ENCODE measurements around the gene RIPOR3. TPM values are rescaled to one million over a fixed set of nuclear protein-coding genes. Genes with fewer than 3 reads are reported as not detected.

The RIPOR3 gene
- total and polyA plus RNA-seq, 9 of the 15 experiments (the other 6 are each of a cell fraction or from before 2014, with no cell fraction given): 3.3 to 62.7 (median 21.4) TPM

DNA sequence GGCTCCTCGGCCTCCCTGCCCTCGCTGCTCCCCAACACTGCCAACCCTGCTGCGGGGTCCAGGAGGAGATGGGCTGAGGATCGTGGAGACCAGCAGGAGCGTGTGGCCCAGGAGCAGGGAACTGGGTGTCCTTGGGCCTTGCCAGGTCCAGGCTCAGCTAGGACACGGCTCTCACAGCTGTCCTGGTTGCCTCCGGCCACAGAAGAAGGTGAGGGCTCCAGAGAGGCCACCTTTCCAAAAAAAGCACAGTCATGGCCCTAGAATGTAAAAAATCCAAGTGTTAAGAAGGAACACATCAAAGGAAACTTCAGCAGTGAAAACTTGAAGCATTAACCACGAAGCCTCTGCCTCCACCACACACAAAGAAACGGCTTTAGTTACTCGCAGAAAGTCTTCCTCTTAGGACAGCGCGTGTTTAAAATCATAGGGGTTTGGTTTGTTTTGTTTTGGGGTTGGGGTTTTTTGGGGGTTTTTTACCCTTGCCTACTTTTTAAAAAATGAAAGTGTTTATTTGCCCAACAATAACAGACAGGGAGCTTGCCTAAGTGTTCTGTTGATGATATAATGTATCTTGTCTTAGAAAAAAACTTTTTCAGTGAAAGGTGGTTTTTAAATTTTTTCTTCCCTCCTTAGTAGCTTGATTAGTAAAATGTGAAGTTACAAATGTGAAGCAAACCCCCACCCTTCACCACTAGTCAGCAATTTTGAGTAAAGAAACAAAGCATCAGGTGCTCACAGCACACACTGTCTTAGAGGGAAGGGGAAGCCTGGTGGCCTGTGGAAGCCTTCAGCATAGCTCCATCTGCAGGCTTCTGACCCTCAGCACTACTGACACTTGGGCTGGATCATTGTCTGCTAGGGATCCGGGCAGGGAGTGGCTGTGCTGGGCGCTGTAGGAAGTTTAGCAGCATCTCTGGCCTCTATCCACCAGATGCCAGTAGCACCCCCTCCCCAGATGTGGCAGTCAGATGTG lies 121.2 kb downstream of the RIPOR3 start (continued):
- TF ChIP-seq, protein P1, sequence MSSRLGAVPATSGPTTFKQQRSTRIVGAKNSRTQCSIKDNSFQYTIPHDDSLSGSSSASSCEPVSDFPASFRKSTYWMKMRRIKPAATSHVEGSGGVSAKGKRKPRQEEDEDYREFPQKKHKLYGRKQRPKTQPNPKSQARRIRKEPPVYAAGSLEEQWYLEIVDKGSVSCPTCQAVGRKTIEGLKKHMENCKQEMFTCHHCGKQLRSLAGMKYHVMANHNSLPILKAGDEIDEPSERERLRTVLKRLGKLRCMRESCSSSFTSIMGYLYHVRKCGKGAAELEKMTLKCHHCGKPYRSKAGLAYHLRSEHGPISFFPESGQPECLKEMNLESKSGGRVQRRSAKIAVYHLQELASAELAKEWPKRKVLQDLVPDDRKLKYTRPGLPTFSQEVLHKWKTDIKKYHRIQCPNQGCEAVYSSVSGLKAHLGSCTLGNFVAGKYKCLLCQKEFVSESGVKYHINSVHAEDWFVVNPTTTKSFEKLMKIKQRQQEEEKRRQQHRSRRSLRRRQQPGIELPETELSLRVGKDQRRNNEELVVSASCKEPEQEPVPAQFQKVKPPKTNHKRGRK (tag; IDR thresholded peaks at IDR 0.05): no peak
- TF ChIP-seq KDM2B (CRISPR knock-in tag; IDR thresholded peaks at IDR 0.05) (no peak), C11orf30 (IDR thresholded peaks at IDR 0.05; ENCODE audit: low read depth) (peak; percentile 95), DPF2 (IDR thresholded peaks at IDR 0.05) (no peak; the same call in 1 of the 2 replicates), STAT5B (CRISPR knock-in tag; IDR thresholded peaks at IDR 0.05) (no peak), NFE2 (IDR thresholded peaks at IDR 0.05; ENCODE audit: low read depth) (peak; percentile 59), HCFC1 (IDR thresholded peaks at IDR 0.05; ENCODE audit: low read depth, low read length) (no peak)
- TF ChIP-seq, protein P2, sequence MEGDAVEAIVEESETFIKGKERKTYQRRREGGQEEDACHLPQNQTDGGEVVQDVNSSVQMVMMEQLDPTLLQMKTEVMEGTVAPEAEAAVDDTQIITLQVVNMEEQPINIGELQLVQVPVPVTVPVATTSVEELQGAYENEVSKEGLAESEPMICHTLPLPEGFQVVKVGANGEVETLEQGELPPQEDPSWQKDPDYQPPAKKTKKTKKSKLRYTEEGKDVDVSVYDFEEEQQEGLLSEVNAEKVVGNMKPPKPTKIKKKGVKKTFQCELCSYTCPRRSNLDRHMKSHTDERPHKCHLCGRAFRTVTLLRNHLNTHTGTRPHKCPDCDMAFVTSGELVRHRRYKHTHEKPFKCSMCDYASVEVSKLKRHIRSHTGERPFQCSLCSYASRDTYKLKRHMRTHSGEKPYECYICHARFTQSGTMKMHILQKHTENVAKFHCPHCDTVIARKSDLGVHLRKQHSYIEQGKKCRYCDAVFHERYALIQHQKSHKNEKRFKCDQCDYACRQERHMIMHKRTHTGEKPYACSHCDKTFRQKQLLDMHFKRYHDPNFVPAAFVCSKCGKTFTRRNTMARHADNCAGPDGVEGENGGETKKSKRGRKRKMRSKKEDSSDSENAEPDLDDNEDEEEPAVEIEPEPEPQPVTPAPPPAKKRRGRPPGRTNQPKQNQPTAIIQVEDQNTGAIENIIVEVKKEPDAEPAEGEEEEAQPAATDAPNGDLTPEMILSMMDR (IDR thresholded peaks at IDR 0.05 in 2 of 3, conservative IDR thresholded peaks at IDR 0.05 in 1 of 3; ENCODE audit: insufficient read depth in 2 of 3, low read depth in 1 of 3, low read length in 3 of 3): peak; percentile 79 to 88 (median 83)
- TF ChIP-seq, protein P3, sequence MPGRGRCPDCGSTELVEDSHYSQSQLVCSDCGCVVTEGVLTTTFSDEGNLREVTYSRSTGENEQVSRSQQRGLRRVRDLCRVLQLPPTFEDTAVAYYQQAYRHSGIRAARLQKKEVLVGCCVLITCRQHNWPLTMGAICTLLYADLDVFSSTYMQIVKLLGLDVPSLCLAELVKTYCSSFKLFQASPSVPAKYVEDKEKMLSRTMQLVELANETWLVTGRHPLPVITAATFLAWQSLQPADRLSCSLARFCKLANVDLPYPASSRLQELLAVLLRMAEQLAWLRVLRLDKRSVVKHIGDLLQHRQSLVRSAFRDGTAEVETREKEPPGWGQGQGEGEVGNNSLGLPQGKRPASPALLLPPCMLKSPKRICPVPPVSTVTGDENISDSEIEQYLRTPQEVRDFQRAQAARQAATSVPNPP (IDR thresholded peaks at IDR 0.05; ENCODE audit: borderline replicate concordance, insufficient read depth, insufficient read length): no peak
- TF ChIP-seq, protein P4, sequence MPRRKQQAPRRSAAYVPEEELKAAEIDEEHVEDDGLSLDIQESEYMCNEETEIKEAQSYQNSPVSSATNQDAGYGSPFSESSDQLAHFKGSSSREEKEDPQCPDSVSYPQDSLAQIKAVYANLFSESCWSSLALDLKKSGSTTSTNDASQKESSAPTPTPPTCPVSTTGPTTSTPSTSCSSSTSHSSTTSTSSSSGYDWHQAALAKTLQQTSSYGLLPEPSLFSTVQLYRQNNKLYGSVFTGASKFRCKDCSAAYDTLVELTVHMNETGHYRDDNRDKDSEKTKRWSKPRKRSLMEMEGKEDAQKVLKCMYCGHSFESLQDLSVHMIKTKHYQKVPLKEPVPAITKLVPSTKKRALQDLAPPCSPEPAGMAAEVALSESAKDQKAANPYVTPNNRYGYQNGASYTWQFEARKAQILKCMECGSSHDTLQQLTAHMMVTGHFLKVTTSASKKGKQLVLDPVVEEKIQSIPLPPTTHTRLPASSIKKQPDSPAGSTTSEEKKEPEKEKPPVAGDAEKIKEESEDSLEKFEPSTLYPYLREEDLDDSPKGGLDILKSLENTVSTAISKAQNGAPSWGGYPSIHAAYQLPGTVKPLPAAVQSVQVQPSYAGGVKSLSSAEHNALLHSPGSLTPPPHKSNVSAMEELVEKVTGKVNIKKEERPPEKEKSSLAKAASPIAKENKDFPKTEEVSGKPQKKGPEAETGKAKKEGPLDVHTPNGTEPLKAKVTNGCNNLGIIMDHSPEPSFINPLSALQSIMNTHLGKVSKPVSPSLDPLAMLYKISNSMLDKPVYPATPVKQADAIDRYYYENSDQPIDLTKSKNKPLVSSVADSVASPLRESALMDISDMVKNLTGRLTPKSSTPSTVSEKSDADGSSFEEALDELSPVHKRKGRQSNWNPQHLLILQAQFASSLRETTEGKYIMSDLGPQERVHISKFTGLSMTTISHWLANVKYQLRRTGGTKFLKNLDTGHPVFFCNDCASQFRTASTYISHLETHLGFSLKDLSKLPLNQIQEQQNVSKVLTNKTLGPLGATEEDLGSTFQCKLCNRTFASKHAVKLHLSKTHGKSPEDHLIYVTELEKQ (CRISPR knock-in tag; IDR thresholded peaks at IDR 0.05): no peak
- TF ChIP-seq, protein P5, sequence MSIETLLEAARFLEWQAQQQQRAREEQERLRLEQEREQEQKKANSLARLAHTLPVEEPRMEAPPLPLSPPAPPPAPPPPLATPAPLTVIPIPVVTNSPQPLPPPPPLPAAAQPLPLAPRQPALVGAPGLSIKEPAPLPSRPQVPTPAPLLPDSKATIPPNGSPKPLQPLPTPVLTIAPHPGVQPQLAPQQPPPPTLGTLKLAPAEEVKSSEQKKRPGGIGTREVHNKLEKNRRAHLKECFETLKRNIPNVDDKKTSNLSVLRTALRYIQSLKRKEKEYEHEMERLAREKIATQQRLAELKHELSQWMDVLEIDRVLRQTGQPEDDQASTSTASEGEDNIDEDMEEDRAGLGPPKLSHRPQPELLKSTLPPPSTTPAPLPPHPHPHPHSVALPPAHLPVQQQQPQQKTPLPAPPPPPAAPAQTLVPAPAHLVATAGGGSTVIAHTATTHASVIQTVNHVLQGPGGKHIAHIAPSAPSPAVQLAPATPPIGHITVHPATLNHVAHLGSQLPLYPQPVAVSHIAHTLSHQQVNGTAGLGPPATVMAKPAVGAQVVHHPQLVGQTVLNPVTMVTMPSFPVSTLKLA (conservative IDR thresholded peaks at IDR 0.05): peak in 1 of 2 experiments; percentile 59; a peak in 2 of 4 replicates

Data from K562 (cell line).